GM18907 (cell line): ENCODE results near the gene ZNF280A.
"Not testable (repeated sequence)": the region's sequence is repeated elsewhere in the genome, so short reads cannot be mapped to it uniquely, and the experiment has no call there.

Experiments used
- ATAC-seq: cut with Tn5 transposase; IDR thresholded peaks from one replicate; pipeline ENCODE4 v1.9.1; 2021; ENCODE audit warnings: mild to moderate bottlenecking, moderate library complexity; ENCODE audit not compliant: unreplicated experiment

ZNF280A gene

GRCh38 chr22:22545084-22545483, 25.0 kb upstream of the ZNF280A start:
- ATAC-seq: no peak

- no peak for ATAC-seq
Measured at GRCh38 chr22:22538226-22538989, 18.3 kb upstream of the ZNF280A start.

GRCh38 chr22:22536916-22537315, 16.8 kb upstream of the ZNF280A start:
- ATAC-seq: no peak

- ATAC-seq: no peak
Measured at GRCh38 chr22:22536515-22536914, 16.4 kb upstream of the ZNF280A start.

- no peak for ATAC-seq
Measured at GRCh38 chr22:22535662-22536061, 15.6 kb upstream of the ZNF280A start.

- no peak for ATAC-seq
Measured at GRCh38 chr22:22534604-22535415, 14.7 kb upstream of the ZNF280A start.

GRCh38 chr22:22533863-22534262, 13.8 kb upstream of the ZNF280A start:
- ATAC-seq: no peak

GRCh38 chr22:22533417-22533816, 13.3 kb upstream of the ZNF280A start:
- ATAC-seq: no peak

- ATAC-seq: not testable (repeated sequence)
Measured at GRCh38 chr22:22532547-22533071, 12.5 kb upstream of the ZNF280A start.

GRCh38 chr22:22531770-22532546, 11.9 kb upstream of the ZNF280A start:
- ATAC-seq: no peak

GRCh38 chr22:22528780-22529179, 8.7 kb upstream of the ZNF280A start:
- no peak for ATAC-seq

GRCh38 chr22:22527312-22527711, 7.2 kb upstream of the ZNF280A start:
- no peak for ATAC-seq

GRCh38 chr22:22526125-22526912, 6.2 kb upstream of the ZNF280A start:
- ATAC-seq: no peak

- ATAC-seq: no peak
Measured at GRCh38 chr22:22523494-22523893, 3.4 kb upstream of the ZNF280A start.

GRCh38 chr22:22521631-22522030, 1.6 kb upstream of the ZNF280A start:
- ATAC-seq: no peak

GRCh38 chr22:22520667-22521602, 865 bp upstream of the ZNF280A start:
- no peak for ATAC-seq

GRCh38 chr22:22519591-22519990, 479 bp downstream of the ZNF280A start:
- no peak for ATAC-seq

GRCh38 chr22:22516992-22517391, 3.1 kb downstream of the ZNF280A start:
- ATAC-seq: no peak

GRCh38 chr22:22515890-22516289, 4.2 kb downstream of the ZNF280A start:
- ATAC-seq: no peak
